Vagina (tissue), 2 donors: ENCODE data around the gene C19orf38. TPM values are rescaled to one million over a fixed set of nuclear protein-coding genes. Genes with fewer than 3 reads are reported as not detected.

ENCODE experiments used
- DNase-seq, 2 donors: peaks; one replicate each; pipeline ENCODE4 v3.0.0-alpha.2; 2017; ENCODE audit errors: extremely low spot score in 2 of 2
- H3K27ac ChIP-seq: fragments of 200-600 bp; sonication (generic); one replicate; pipeline ENCODE4 v1.5.1; 2019
- H3K27me3 ChIP-seq: fragments of 200-600 bp; sonication (generic); one replicate; pipeline ENCODE4 v1.5.1; 2019
- H3K36me3 ChIP-seq, 2 donors: fragments of 200-600 bp; sonication (generic); one replicate each; pipeline ENCODE4 v1.5.1; 2017 to 2019
- H3K4me1 ChIP-seq: fragments of 200-600 bp; sonication (generic); one replicate; pipeline ENCODE4 v1.5.1; 2019
- H3K4me3 ChIP-seq, 2 donors: fragments of 200-600 bp; sonication (generic); 1 replicate in 1 of 2; 2 replicates in 1 of 2; pipeline ENCODE4 v1.5.1; 2016 to 2019
- H3K9me3 ChIP-seq: fragments of 200-600 bp; sonication (generic); one replicate; pipeline ENCODE4 v1.5.1; 2019
- CTCF ChIP-seq, 3 experiments: fragments of 450-650 bp in 2 of 3; fragments of 200-600 bp in 1 of 3; sonication (generic) in 1 of 3; IDR thresholded peaks; one replicate each; pipeline ENCODE4 v1.5.1; 2017 to 2019; ENCODE audit warnings: antibody characterized with exemption in 3 of 3, mild to moderate bottlenecking in 2 of 3, moderate library complexity in 2 of 3
- POLR2A ChIP-seq, 2 donors: fragments of 450-650 bp; IDR thresholded peaks; one replicate each; pipeline ENCODE4 v1.6.1; 2017; ENCODE audit warnings: antibody characterized with exemption in 2 of 2, mild to moderate bottlenecking in 2 of 2, moderate library complexity in 2 of 2
- POLR2AphosphoS5 ChIP-seq, 2 donors: sonication (generic); formaldehyde crosslinking; IDR thresholded peaks; one replicate each; pipeline ENCODE4 v1.9.0; 2017; ENCODE audit warnings: antibody characterized with exemption in 2 of 2, mild to moderate bottlenecking in 2 of 2, low read depth in 1 of 2; ENCODE audit not compliant: insufficient read depth in 1 of 2
- intact Hi-C: fragments of 100-400 bp; cut with DNase I; formaldehyde crosslinking; loops from one replicate; pipeline ENCODE4 v1.15.1; 2023
- microRNA-seq: library from miRNA; unstranded; fragments of <30 nt; microRNA quantifications from one replicate; pipeline ENCODE4, GENCODE V29; 2017; ENCODE audit warnings: borderline number of aligned reads, borderline replicate concordance
- small RNA-seq: library from RNA; depleted of rRNA; stranded (forward); fragments of <200 nt; gene quantifications from one replicate; pipeline ENCODE3, GENCODE V24; 2016
- total RNA-seq: library from RNA; depleted of rRNA; stranded (reverse); fragments of >200 nt; gene quantifications from one replicate; pipeline ENCODE4 v1.2.3, GENCODE V29; 2016

The C19orf38 gene
- total RNA-seq, 1 donor from 2014 or later = 2.5 TPM

- Histone ChIP-seq H3K27me3 (no peaks in the 10 kb centered on the region), H3K27ac (no peak overlapping the region), H3K4me3 (no peak overlapping the region), H3K4me1 (peaks cover 19% of the 10 kb centered on the region), H3K9me3 (no peaks in the 10 kb centered on the region), H3K36me3 (peaks cover 4 to 53% of the 10 kb centered on the region in 2 donors)
- TF ChIP-seq POLR2A (IDR thresholded peaks at IDR 0.05) (no peak), CTCF (IDR thresholded peaks at IDR 0.05) (no peak), POLR2AphosphoS5 (IDR thresholded peaks at IDR 0.05; ENCODE audit: insufficient read depth in 1 of 2, low read depth in 1 of 2) (no peak)
- intact Hi-C loops = no loop called here
- no peak for DNase-seq
These were observed 70.1 kb downstream of the C19orf38 start for GRCh38 chr19:10918359-10918758.

Small RNA genes within 50 kb of the gene (microRNA-seq; reads per million reads assigned to microRNA genes)
- gene MIR199A1 = not detected
- gene MIR6793 = 1.4 reads per million

Small RNA genes within 50 kb of the gene (small RNA-seq; reads per million reads assigned to genes)
- gene MIR199A1 (not detected), gene MIR6793 (not detected)

Other genes starting within 250 kb of the C19orf38 start
- 89.4 TPM for gene SLC44A2, start 222.9 kb upstream of the C19orf38 start, total RNA-seq
- gene ILF3, start 194.1 kb upstream of the C19orf38 start, total RNA-seq = 125 TPM
- gene QTRT1, start 147.0 kb upstream of the C19orf38 start, total RNA-seq = 36.3 TPM
- 128 TPM for gene DNM2, start 130.3 kb upstream of the C19orf38 start, total RNA-seq
- 20.4 TPM for gene TMED1, start 12.2 kb upstream of the C19orf38 start, total RNA-seq
- gene CARM1, start 23.1 kb downstream of the C19orf38 start, total RNA-seq = 28.2 TPM
- 42.7 TPM for gene YIPF2, start 80.2 kb downstream of the C19orf38 start, total RNA-seq
- gene TIMM29, start 80.4 kb downstream of the C19orf38 start, total RNA-seq = 21.9 TPM
- 90.4 TPM for gene SMARCA4, start 112.6 kb downstream of the C19orf38 start, total RNA-seq
- 135 TPM for gene LDLR, start 241.0 kb downstream of the C19orf38 start, total RNA-seq